ENCODE measurements around the gene SZRD1. TPM values are rescaled to one million over a fixed set of nuclear protein-coding genes. Genes with fewer than 3 reads are reported as not detected.

SZRD1 gene
- polyA plus RNA-seq, 1 donor from 2014 or later, result 13.6 TPM

- Histone ChIP-seq H3K4me3 (ENCODE audit: low read length) (no peak overlapping the region), H3F3A (ENCODE audit: insufficient read depth, low read length, poor library complexity, severe bottlenecking) (no peaks in the 10 kb centered on the region), H3K9me3 (ENCODE audit: low read length) (no peaks in the 10 kb centered on the region), H3K9ac (ENCODE audit: low read length) (no peak overlapping the region), H4K20me1 (ENCODE audit: insufficient read depth) (no peaks in the 10 kb centered on the region), H2AFZ (ENCODE audit: low read depth, low read length) (no peak overlapping the region), H3K36me3 (ENCODE audit: insufficient read depth, low read length) (no peaks in the 10 kb centered on the region), H3K4me2 (ENCODE audit: low read length) (no peak overlapping the region), H3K79me2 (replicated peaks; ENCODE audit: insufficient read depth, low read length) (no peaks in the 10 kb centered on the region), H3K9me2 (ENCODE audit: insufficient read depth, low read length) (no peaks in the 10 kb centered on the region), H3K27me3 (ENCODE audit: insufficient read depth, low read depth, low read length) (no peaks in the 10 kb centered on the region), H3K27ac (ENCODE audit: low read length) (no peak overlapping the region)
- TF ChIP-seq EP300 (conservative IDR thresholded peaks at IDR 0.05; ENCODE audit: poor library complexity, severe bottlenecking) (no peak), CTCF (IDR thresholded peaks at IDR 0.05; ENCODE audit: poor library complexity, severe bottlenecking) (no peak), EZH2 (IDR thresholded peaks at IDR 0.05; ENCODE audit: borderline replicate concordance, insufficient read depth, low read length, poor library complexity, severe bottlenecking) (no peak), REST (IDR thresholded peaks at IDR 0.05; ENCODE audit: borderline replicate concordance) (no peak), RAD21 (conservative IDR thresholded peaks at IDR 0.05) (no peak), POLR2AphosphoS5 (IDR thresholded peaks at IDR 0.05) (no peak), SMC3 (conservative IDR thresholded peaks at IDR 0.05; ENCODE audit: poor library complexity) (no peak)
Measured at GRCh38 chr1:16409536-16410152, 42.6 kb downstream of the SZRD1 start.

- Histone ChIP-seq H2AFZ (ENCODE audit: low read depth, low read length) (no peak overlapping the region), H3K9me2 (ENCODE audit: insufficient read depth, low read length) (no peaks in the 10 kb centered on the region), H4K20me1 (ENCODE audit: insufficient read depth) (no peaks in the 10 kb centered on the region), H3K27ac (ENCODE audit: low read length) (no peak overlapping the region), H3K27me3 (ENCODE audit: insufficient read depth, low read depth, low read length) (no peaks in the 10 kb centered on the region), H3K9ac (ENCODE audit: low read length) (no peak overlapping the region), H3F3A (ENCODE audit: insufficient read depth, low read length, poor library complexity, severe bottlenecking) (no peaks in the 10 kb centered on the region), H3K36me3 (ENCODE audit: insufficient read depth, low read length) (no peaks in the 10 kb centered on the region), H3K4me2 (ENCODE audit: low read length) (no peak overlapping the region), H3K79me2 (replicated peaks; ENCODE audit: insufficient read depth, low read length) (no peaks in the 10 kb centered on the region), H3K9me3 (ENCODE audit: low read length) (no peaks in the 10 kb centered on the region), H3K4me3 (ENCODE audit: low read length) (no peak overlapping the region)
- TF ChIP-seq EP300 (conservative IDR thresholded peaks at IDR 0.05; ENCODE audit: poor library complexity, severe bottlenecking) (no peak), EZH2 (IDR thresholded peaks at IDR 0.05; ENCODE audit: borderline replicate concordance, insufficient read depth, low read length, poor library complexity, severe bottlenecking) (no peak), POLR2AphosphoS5 (IDR thresholded peaks at IDR 0.05) (no peak), MXI1 (conservative IDR thresholded peaks at IDR 0.05; ENCODE audit: poor library complexity, severe bottlenecking) (no peak), TAF1 (IDR thresholded peaks at IDR 0.05; ENCODE audit: low read depth) (no peak), CTCF (IDR thresholded peaks at IDR 0.05; ENCODE audit: poor library complexity, severe bottlenecking) (no peak), REST (IDR thresholded peaks at IDR 0.05; ENCODE audit: borderline replicate concordance) (no peak), SMC3 (conservative IDR thresholded peaks at IDR 0.05; ENCODE audit: poor library complexity) (no peak), RAD21 (conservative IDR thresholded peaks at IDR 0.05) (no peak)
Measured at GRCh38 chr1:16410803-16411202, 43.8 kb downstream of the SZRD1 start.

All from neural cell (in vitro differentiated cells).